ENCODE data around the gene HIVEP3. TPM values are rescaled to one million over a fixed set of nuclear protein-coding genes. Genes with fewer than 3 reads are reported as not detected.

HIVEP3 gene
- total RNA-seq: 1 to 10 TPM; 3.4 to 4.0 TPM

- peak in 4 of 7 experiments; percentile 37 to 53 (median 40) for TF ChIP-seq CTCF (IDR thresholded peaks at IDR 0.05)
- no peak for TF ChIP-seq POLR2A (IDR thresholded peaks at IDR 0.05)
- peak within 1 kb of the TSS; percentile 57 to 63 for H3K4me3 ChIP-seq
- peak within 1 kb of the TSS; percentile 21 to 68 (median 62) for H3K27ac ChIP-seq
- ATAC-seq: peak; percentile 45
- no peaks in the 10 kb centered on the region for H3K27me3 ChIP-seq
- H3K4me1 ChIP-seq: peaks cover 28% of the 10 kb centered on the region
- intact Hi-C loops (cut with DNase I): no loop called here
- WGBS, 2 donors: 4 to 7% methylated on average over 15 of the region's 15 CpGs
- H3K9me3 ChIP-seq: no peaks in the 10 kb centered on the region
- H3K36me3 ChIP-seq (replicated peaks in 1 of 2; ENCODE audit: insufficient read depth in 1 of 2, low read depth in 2 of 2): no peaks in the 10 kb centered on the region
- peak in 3 of 4 donors; percentile 23 to 41 (median 32) for DNase-seq
Observed at GRCh38 chr1:41918450-41919043, at the start of gene HIVEP3. Gene HIVEP3, minus strand, starts transcription at chr1:41918922.

- TF ChIP-seq POLR2A (IDR thresholded peaks at IDR 0.05) (no peak), CTCF (IDR thresholded peaks at IDR 0.05) (no peak)
- WGBS, 2 donors: 86 to 100% methylated on average over 1 to 3 of the region's 3 CpGs
- no peak overlapping the region for H3K4me3 ChIP-seq
Observed at GRCh38 chr1:41964400-41964799, 45.7 kb upstream of the HIVEP3 start.

GRCh38 chr1:41963636-41964035 lies 44.9 kb upstream of the HIVEP3 start:
- no peak for TF ChIP-seq POLR2A (IDR thresholded peaks at IDR 0.05)
- Histone ChIP-seq H3K27me3 (no peaks in the 10 kb centered on the region), H3K36me3 (replicated peaks in 1 of 2; ENCODE audit: insufficient read depth in 1 of 2, low read depth in 2 of 2) (no peaks in the 10 kb centered on the region), H3K27ac (no peak overlapping the region), H3K9me3 (no peaks in the 10 kb centered on the region), H3K4me1 (no peaks in the 10 kb centered on the region), H3K4me3 (no peak overlapping the region)
- ATAC-seq (no peak), DNase-seq (no peak)
- intact Hi-C loops (cut with DNase I): no loop called here
- 86 to 89% methylated on average over 6 of the region's 6 CpGs for WGBS, 2 donors

More at GRCh38 chr1:41964400-41964799, 45.7 kb upstream of the HIVEP3 start:
- intact Hi-C loops (cut with DNase I): no loop called here
- H3K27me3 ChIP-seq: no peaks in the 10 kb centered on the region
- DNase-seq (no peak), ATAC-seq (no peak)
- no peak overlapping the region for H3K27ac ChIP-seq
- H3K9me3 ChIP-seq: no peaks in the 10 kb centered on the region
- no peaks in the 10 kb centered on the region for H3K36me3 ChIP-seq (replicated peaks in 1 of 2; ENCODE audit: insufficient read depth in 1 of 2, low read depth in 2 of 2)
- H3K4me1 ChIP-seq: no peaks in the 10 kb centered on the region

- H3K27ac ChIP-seq: no peak overlapping the region
- 76 to 90% methylated on average over 3 to 6 of the region's 6 CpGs for WGBS, 2 donors
- no peaks in the 10 kb centered on the region for H3K36me3 ChIP-seq (replicated peaks in 1 of 2; ENCODE audit: insufficient read depth in 1 of 2, low read depth in 2 of 2)
- peaks cover 28% of the 10 kb centered on the region for H3K4me1 ChIP-seq
- no peaks in the 10 kb centered on the region for H3K9me3 ChIP-seq
- ATAC-seq (no peak), DNase-seq (no peak)
- intact Hi-C loops (cut with DNase I): no loop called here
- TF ChIP-seq CTCF (IDR thresholded peaks at IDR 0.05) (no peak), POLR2A (IDR thresholded peaks at IDR 0.05) (no peak)
- no peaks in the 10 kb centered on the region for H3K27me3 ChIP-seq
- H3K4me3 ChIP-seq: no peak overlapping the region
Observed at GRCh38 chr1:41958015-41958673, 39.4 kb upstream of the HIVEP3 start.

- Histone ChIP-seq H3K27ac (no peak overlapping the region), H3K4me1 (peaks cover 28% of the 10 kb centered on the region), H3K36me3 (replicated peaks in 1 of 2; ENCODE audit: insufficient read depth in 1 of 2, low read depth in 2 of 2) (no peaks in the 10 kb centered on the region), H3K27me3 (no peaks in the 10 kb centered on the region), H3K9me3 (no peaks in the 10 kb centered on the region), H3K4me3 (no peak overlapping the region)
- TF ChIP-seq CTCF (IDR thresholded peaks at IDR 0.05) (no peak), POLR2A (IDR thresholded peaks at IDR 0.05) (no peak)
- ATAC-seq: peak; percentile 47
- intact Hi-C loops (cut with DNase I): no loop called here
- 63 to 66% methylated on average over 3 of the region's 3 CpGs for WGBS, 2 donors
- DNase-seq: peak in 3 of 4 donors; percentile 37 to 40 (median 38)
Observed at GRCh38 chr1:41957568-41957967, 38.8 kb upstream of the HIVEP3 start.

Measured in body of pancreas (tissue), 4 donors.